Gastrocnemius medialis (tissue), 4 donors: ENCODE measurements around the gene WSCD2. TPM values are rescaled to one million over a fixed set of nuclear protein-coding genes. Genes with fewer than 3 reads are reported as not detected.

ENCODE experiments used
- ATAC-seq, 2 donors: fragments of 150-250 bp; one replicate each; pipeline ENCODE4 v1.9.1; 2016
- DNase-seq, 2 donors: peaks; one replicate each; pipeline ENCODE4 v3.0.0-alpha.2; 2019
- H3K27ac ChIP-seq, 4 donors: fragments of 200-600 bp; sonication (generic); 1 replicate in 1 of 4; 2 replicates in 3 of 4; pipeline ENCODE4 v1.5.1; 2016 to 2018; ENCODE audit warnings: mild to moderate bottlenecking in 2 of 4, moderate library complexity in 1 of 4
- H3K27me3 ChIP-seq, 3 donors: fragments of 200-600 bp; sonication (generic) in 2 of 3; 1 replicate in 1 of 3; 2 replicates in 2 of 3; pipeline versions ENCODE4 v1.5.1 to v1.6.0; 2016 to 2019; ENCODE audit warnings: mild to moderate bottlenecking in 1 of 3, moderate library complexity in 1 of 3
- H3K36me3 ChIP-seq, 2 donors: fragments of 200-600 bp; sonication (generic) in 1 of 2; one replicate each; pipeline ENCODE4 v1.5.1; 2017 to 2018
- H3K4me1 ChIP-seq, 2 donors: fragments of 200-600 bp; sonication (generic) in 1 of 2; one replicate each; pipeline ENCODE4 v1.5.1; 2016 to 2017; ENCODE audit warnings: mild to moderate bottlenecking in 2 of 2
- H3K4me3 ChIP-seq, 4 donors: fragments of 200-600 bp; sonication (generic) in 3 of 4; 1 replicate in 1 of 4; 2 replicates in 3 of 4; pipeline ENCODE4 v1.5.1; 2016 to 2019; ENCODE audit warnings: mild to moderate bottlenecking in 2 of 4
- H3K9me3 ChIP-seq, 3 donors: fragments of 200-600 bp; sonication (generic) in 2 of 3; 1 replicate in 1 of 3; 2 replicates in 2 of 3; pipeline ENCODE4 v1.5.1; 2016 to 2019
- POLR2A ChIP-seq, 2 donors: fragments of 450-650 bp; IDR thresholded peaks; one replicate each; pipeline ENCODE4 v1.6.1; 2017; ENCODE audit warnings: antibody characterized with exemption in 2 of 2, mild to moderate bottlenecking in 2 of 2, moderate library complexity in 2 of 2
- in situ Hi-C, 4 donors: fragments of 200-750 bp; cut with MboI; loops; one replicate each; pipeline versions ENCODE4 v1.15.0 to v1.8.0; 2017; ENCODE audit warnings: low sequenced_read_pairs in 4 of 4
- intact Hi-C: fragments of 100-400 bp; cut with DNase I; formaldehyde crosslinking; loops from one replicate; pipeline ENCODE4 v1.15.1; 2023; ENCODE audit warnings: low total_unique reads
- total RNA-seq, 4 donors: library from RNA; depleted of rRNA; stranded (reverse); fragments of >200 nt; gene quantifications; one replicate each; pipeline versions ENCODE4 v1.1.0 to v1.2.3, GENCODE V29; 2016
- TF ChIP-seq, protein P1 (sequence below), 5 experiments: fragments of 450-650 bp in 3 of 5; fragments of 200-600 bp in 2 of 5; sonication (generic) in 2 of 5; IDR thresholded peaks in 4 of 5; conservative IDR thresholded peaks in 1 of 5; 1 replicate in 4 of 5; 2 replicates in 1 of 5; pipeline ENCODE4 v1.5.1; 2016 to 2019; ENCODE audit warnings: antibody characterized with exemption in 5 of 5, mild to moderate bottlenecking in 3 of 5, moderate library complexity in 3 of 5

Gene WSCD2
- total RNA-seq, 4 donors from 2014 or later = 0.10 TPM; not detected in 3

DNA sequence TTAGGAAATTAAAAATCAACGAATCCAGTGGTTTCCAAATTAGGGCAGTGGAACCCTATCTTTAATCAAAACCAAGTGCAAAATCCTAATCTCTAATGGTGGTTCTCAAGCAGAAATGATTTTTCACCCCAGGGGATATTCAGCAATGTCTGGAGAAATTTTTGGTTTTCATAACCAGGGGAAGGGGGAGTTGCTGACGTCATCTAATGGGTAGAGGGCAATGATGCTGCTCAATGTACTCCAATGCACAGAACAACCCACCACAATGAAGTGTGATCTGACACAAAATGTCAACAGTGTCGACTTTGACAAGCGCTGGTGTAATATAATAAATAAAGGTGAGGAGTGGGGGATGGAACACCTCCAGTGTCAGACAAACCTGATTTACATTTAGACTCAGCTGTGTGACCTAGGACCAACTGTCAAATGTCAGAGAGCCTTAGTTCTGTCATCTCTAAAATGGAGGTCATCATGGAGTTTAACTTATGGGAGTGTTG, 128.6 kb downstream of the WSCD2 start:
- Histone ChIP-seq H3K27me3 (no peaks in the 10 kb centered on the region), H3K9me3 (no peaks in the 10 kb centered on the region), H3K4me1 (no peaks in the 10 kb centered on the region), H3K27ac (no peak overlapping the region), H3K4me3 (no peak overlapping the region), H3K36me3 (no peaks in the 10 kb centered on the region)
- TF ChIP-seq, protein P1, sequence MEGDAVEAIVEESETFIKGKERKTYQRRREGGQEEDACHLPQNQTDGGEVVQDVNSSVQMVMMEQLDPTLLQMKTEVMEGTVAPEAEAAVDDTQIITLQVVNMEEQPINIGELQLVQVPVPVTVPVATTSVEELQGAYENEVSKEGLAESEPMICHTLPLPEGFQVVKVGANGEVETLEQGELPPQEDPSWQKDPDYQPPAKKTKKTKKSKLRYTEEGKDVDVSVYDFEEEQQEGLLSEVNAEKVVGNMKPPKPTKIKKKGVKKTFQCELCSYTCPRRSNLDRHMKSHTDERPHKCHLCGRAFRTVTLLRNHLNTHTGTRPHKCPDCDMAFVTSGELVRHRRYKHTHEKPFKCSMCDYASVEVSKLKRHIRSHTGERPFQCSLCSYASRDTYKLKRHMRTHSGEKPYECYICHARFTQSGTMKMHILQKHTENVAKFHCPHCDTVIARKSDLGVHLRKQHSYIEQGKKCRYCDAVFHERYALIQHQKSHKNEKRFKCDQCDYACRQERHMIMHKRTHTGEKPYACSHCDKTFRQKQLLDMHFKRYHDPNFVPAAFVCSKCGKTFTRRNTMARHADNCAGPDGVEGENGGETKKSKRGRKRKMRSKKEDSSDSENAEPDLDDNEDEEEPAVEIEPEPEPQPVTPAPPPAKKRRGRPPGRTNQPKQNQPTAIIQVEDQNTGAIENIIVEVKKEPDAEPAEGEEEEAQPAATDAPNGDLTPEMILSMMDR (IDR thresholded peaks at IDR 0.05 in 4 of 5, conservative IDR thresholded peaks at IDR 0.05 in 1 of 5) = no peak
- TF ChIP-seq POLR2A (IDR thresholded peaks at IDR 0.05) = no peak
- ATAC-seq (no peak), DNase-seq (no peak)
- intact Hi-C loops = no loop called here
- in situ Hi-C loops = no loop called here

DNA sequence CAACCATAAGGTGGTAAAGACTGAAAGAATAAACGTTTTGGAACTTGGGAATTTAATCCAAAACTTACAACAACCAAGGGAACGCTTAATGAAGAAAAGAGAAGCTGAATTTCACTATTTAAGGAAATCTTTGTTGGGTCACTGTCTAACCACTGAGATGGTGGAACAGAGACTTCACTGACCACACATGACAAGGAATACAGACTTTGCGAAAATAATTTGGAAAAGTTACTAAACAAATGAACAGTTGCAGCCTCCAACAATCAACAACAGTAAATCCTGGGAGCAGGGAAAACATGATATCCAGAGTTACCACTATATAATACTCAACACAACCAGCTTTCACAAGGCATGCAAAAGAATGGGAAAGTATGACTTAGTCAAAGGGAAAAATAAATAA, 131.0 kb downstream of the WSCD2 start:
- no peaks in the 10 kb centered on the region for H3K36me3 ChIP-seq
- no peak for TF ChIP-seq POLR2A (IDR thresholded peaks at IDR 0.05)
- TF ChIP-seq, protein P1 (IDR thresholded peaks at IDR 0.05 in 4 of 5, conservative IDR thresholded peaks at IDR 0.05 in 1 of 5) = no peak
- intact Hi-C loops (no loop called here), in situ Hi-C loops (no loop called here)
- ATAC-seq (no peak), DNase-seq (no peak)
- H3K27ac ChIP-seq = no peak overlapping the region
- no peaks in the 10 kb centered on the region for H3K4me1 ChIP-seq
- no peaks in the 10 kb centered on the region for H3K9me3 ChIP-seq
- H3K4me3 ChIP-seq = no peak overlapping the region
- H3K27me3 ChIP-seq = no peaks in the 10 kb centered on the region

DNA sequence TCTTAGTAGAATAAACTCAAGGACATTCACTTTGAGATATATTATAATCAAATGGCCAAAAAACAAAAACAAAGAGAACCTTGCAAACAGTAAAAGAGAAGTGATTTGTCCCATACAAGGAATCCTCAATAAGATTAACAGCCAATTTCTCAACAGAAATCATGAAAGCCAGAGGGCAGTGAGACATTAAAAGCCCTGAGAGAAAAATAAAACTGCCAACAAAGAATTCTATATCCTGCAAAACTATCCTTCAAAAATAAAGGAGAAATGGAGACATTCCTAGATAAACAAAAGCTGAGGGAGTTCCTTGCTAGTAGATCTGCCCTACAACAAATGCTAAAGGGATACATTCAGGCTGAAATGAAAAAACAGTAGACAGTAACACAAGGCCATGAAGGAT, 131.9 kb downstream of the WSCD2 start:
- H3K27me3 ChIP-seq = no peaks in the 10 kb centered on the region
- TF ChIP-seq, protein P1 (IDR thresholded peaks at IDR 0.05 in 4 of 5, conservative IDR thresholded peaks at IDR 0.05 in 1 of 5) = no peak
- TF ChIP-seq POLR2A (IDR thresholded peaks at IDR 0.05) = no peak
- intact Hi-C loops = no loop called here
- H3K4me1 ChIP-seq = no peaks in the 10 kb centered on the region
- no peak overlapping the region for H3K4me3 ChIP-seq
- no peaks in the 10 kb centered on the region for H3K36me3 ChIP-seq
- H3K27ac ChIP-seq = no peak overlapping the region
- H3K9me3 ChIP-seq = no peaks in the 10 kb centered on the region
- no peak for DNase-seq
- in situ Hi-C loops = no loop called here
- ATAC-seq = no peak

DNA sequence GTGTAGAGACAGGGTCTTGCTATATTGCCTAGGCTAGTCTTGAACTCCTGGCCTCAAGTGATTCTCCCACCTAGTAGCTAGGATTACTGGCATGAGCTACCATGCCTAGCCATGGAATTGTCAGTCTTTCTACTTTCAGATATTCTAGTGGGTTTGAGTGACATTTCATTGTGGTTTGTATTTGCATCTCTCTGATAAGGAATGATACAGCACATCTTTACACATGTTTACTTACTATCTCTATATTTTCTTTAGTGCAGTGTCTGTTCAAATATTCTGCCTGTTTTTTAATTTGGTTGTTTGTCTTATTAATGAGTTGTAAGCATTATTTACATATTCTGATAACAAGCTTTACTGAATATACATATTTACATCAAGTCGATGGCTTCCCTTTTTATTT, 136.4 kb downstream of the WSCD2 start:
- Histone ChIP-seq H3K27ac (no peak overlapping the region), H3K36me3 (no peaks in the 10 kb centered on the region), H3K4me3 (no peak overlapping the region), H3K27me3 (peaks cover 0 to 3% (median 0%) of the 10 kb centered on the region in 3 donors), H3K4me1 (no peaks in the 10 kb centered on the region), H3K9me3 (no peaks in the 10 kb centered on the region)
- in situ Hi-C loops = no loop called here
- ATAC-seq = no peak
- intact Hi-C loops = no loop called here
- TF ChIP-seq, protein P1 (IDR thresholded peaks at IDR 0.05 in 4 of 5, conservative IDR thresholded peaks at IDR 0.05 in 1 of 5) = no peak
- no peak for TF ChIP-seq POLR2A (IDR thresholded peaks at IDR 0.05)
- no peak for DNase-seq

DNA sequence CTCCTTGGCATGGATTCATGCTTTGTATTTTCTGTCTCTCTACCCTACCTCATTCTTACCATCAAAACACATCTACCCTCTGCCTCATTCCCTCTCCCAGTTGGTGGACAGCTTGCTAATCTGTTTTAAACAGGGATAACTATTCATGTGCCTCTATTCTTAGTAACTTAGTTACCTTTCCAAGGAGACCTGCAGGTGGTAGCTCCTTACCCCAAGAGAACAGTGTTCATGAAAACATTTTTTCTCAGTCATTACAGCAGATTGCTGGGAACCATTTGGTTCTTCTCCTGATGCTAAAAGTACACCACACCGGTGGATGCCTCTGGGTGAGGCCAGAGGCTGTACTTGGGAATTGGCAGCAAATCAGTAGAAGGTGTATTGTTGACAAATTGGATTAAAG, 137.0 kb downstream of the WSCD2 start:
- TF ChIP-seq POLR2A (IDR thresholded peaks at IDR 0.05) = no peak
- TF ChIP-seq, protein P1 (IDR thresholded peaks at IDR 0.05 in 4 of 5, conservative IDR thresholded peaks at IDR 0.05 in 1 of 5) = no peak
- Histone ChIP-seq H3K27me3 (peaks cover 0 to 3% (median 0%) of the 10 kb centered on the region in 3 donors), H3K4me3 (no peak overlapping the region), H3K27ac (no peak overlapping the region), H3K36me3 (no peaks in the 10 kb centered on the region), H3K9me3 (no peaks in the 10 kb centered on the region), H3K4me1 (no peaks in the 10 kb centered on the region)
- DNase-seq = no peak
- no peak for ATAC-seq
- in situ Hi-C loops = no loop called here
- intact Hi-C loops = no loop called here
